ENCODE results near the gene KIAA0513.

Gene KIAA0513

DNA sequence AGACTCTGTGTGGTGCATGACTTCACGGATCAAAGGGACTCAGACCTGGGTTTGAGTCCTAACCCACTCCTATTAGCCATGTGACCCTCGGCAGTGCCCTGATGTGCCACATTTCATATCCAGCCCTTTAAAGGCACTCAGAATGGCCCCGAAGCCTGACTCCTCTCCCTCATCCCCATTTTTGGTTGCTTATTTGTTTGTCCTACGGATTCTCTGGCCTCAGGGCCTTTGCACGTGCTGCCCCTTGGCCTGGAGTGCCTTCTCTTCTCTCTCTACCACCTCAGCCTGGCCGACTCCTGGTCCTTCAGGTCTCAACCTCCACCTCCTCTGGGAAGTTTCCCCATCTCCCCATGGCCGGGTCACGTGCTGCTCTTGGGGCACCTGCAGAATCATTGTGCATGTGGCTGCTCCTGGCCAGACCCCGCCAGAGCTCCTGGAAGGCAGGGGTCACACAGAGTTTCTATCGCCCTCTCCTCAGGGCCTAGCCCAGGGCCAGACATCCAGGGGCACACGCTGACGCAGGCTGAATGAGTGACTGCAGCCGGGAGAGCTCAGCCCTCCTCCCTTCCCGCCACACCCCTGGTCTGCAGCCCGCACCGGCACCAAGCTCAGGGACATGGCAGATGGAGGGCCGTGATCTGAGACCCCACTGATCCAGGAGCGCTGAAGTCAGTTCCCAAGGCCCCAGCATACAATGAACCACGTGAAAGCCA is 106.6 kb downstream of the KIAA0513 start:
- H3K36me3 Mint-ChIP-seq (ENCODE audit: low read depth): no peaks in the 10 kb centered on the region
- H3K27me3 Mint-ChIP-seq (ENCODE audit: low read depth, poor library complexity): peaks cover 14% of the 10 kb centered on the region
- TF ChIP-seq, protein P1, sequence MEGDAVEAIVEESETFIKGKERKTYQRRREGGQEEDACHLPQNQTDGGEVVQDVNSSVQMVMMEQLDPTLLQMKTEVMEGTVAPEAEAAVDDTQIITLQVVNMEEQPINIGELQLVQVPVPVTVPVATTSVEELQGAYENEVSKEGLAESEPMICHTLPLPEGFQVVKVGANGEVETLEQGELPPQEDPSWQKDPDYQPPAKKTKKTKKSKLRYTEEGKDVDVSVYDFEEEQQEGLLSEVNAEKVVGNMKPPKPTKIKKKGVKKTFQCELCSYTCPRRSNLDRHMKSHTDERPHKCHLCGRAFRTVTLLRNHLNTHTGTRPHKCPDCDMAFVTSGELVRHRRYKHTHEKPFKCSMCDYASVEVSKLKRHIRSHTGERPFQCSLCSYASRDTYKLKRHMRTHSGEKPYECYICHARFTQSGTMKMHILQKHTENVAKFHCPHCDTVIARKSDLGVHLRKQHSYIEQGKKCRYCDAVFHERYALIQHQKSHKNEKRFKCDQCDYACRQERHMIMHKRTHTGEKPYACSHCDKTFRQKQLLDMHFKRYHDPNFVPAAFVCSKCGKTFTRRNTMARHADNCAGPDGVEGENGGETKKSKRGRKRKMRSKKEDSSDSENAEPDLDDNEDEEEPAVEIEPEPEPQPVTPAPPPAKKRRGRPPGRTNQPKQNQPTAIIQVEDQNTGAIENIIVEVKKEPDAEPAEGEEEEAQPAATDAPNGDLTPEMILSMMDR (IDR thresholded peaks at IDR 0.05): no peak
- H3K4me1 Mint-ChIP-seq: peaks cover 58% of the 10 kb centered on the region
- H3K27ac Mint-ChIP-seq: no peak overlapping the region
- DNase-seq: no peak
- H3K4me3 Mint-ChIP-seq: no peak overlapping the region
- no peaks in the 10 kb centered on the region for H3K9me3 Mint-ChIP-seq

DNA sequence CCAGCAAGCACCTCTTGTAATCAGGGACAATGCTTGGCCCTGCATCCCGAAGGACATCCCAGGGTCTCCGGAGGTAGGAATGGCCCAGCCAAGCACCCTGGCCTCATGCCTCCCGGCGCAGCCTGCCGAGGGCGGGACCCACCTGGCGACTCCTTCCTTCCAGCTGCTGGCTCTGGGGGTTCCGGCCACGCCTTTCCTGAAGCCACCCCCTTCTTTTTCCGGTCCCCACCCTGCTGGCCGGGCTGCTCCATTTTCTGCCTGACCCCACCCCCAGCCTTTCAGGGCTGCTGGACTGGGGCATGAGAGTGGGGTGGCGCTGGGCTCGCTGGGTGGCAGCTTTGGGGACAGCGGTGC is 107.2 kb downstream of the KIAA0513 start:
- Mint-ChIP-seq H3K36me3 (ENCODE audit: low read depth) (no peaks in the 10 kb centered on the region), H3K27ac (no peak overlapping the region), H3K4me3 (no peak overlapping the region), H3K9me3 (no peaks in the 10 kb centered on the region), H3K27me3 (ENCODE audit: low read depth, poor library complexity) (peaks cover 14% of the 10 kb centered on the region), H3K4me1 (peaks cover 58% of the 10 kb centered on the region)
- TF ChIP-seq, protein P1 (IDR thresholded peaks at IDR 0.05): no peak
- DNase-seq: no peak

DNA sequence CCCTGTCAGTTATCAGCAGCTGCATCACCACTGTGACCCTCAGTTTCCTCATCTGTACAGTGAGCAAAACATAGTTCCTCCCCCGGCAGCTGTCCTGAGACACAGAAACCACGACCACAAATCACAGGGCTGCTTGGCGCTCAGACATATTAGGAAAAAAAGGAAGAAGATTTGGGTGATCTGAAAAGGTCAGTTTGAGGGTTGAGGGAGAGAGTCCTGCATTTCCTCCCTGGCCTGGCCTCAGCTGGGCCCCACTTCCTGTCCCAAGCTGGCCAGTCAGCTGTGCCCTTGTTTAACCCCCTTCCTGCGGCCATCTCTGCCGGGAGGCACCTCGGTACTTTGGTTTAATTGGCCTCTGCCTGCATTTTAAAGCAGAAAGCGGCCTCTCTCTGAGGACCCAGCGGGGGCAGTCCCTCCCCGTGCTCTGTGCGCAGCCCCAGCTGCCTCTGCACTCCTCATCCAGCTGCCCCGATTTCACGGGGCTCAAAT is 108.7 kb downstream of the KIAA0513 start:
- DNase-seq: peak; percentile 49
- H3K9me3 Mint-ChIP-seq: no peaks in the 10 kb centered on the region

DNA sequence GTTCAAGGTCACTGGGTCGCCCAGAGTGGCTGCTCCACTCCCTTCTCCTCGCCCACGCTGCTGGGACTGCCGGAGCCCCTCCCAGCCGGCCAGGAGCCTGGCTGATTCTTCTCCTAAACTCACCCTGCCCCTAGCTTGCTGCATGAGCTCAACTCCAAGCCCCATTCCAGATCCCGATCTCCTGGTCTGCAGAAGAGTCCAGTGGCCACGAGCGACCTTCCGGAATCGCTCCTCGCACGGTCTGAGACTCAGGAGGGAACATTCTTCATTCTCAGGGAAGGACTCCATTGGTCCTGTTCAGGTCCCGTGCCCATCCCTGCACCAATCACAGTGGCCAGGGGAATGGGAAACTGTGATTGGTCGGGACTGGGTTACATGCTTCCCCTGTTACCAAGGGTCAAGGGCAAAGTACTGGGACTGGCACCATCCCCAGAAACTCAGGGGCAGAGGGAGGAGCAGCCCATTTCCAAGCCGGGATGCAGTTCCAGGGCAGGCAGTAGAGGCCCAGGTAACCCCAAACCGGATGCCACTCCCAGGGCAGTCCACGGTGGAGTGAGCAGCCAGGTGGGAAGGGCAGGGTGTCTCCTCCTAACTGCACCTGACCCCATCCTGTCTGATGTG is 109.2 kb downstream of the KIAA0513 start:
- no peaks in the 10 kb centered on the region for H3K9me3 Mint-ChIP-seq
- peaks cover 6% of the 10 kb centered on the region for H3K27me3 Mint-ChIP-seq (ENCODE audit: low read depth, poor library complexity)
- TF ChIP-seq, protein P1 (IDR thresholded peaks at IDR 0.05): no peak
- peaks cover 54% of the 10 kb centered on the region for H3K4me1 Mint-ChIP-seq
- DNase-seq: no peak
- peak overlapping the region; percentile 67 for H3K4me3 Mint-ChIP-seq
- H3K27ac Mint-ChIP-seq: peak overlapping the region; percentile 96
- no peaks in the 10 kb centered on the region for H3K36me3 Mint-ChIP-seq (ENCODE audit: low read depth)

More for the DNA sequence above, 108.7 kb downstream of the KIAA0513 start:
- peaks cover 48% of the 10 kb centered on the region for H3K4me1 Mint-ChIP-seq
- no peaks in the 10 kb centered on the region for H3K36me3 Mint-ChIP-seq (ENCODE audit: low read depth)
- peak overlapping the region; percentile 83 for H3K27ac Mint-ChIP-seq
- peaks cover 6% of the 10 kb centered on the region for H3K27me3 Mint-ChIP-seq (ENCODE audit: low read depth, poor library complexity)
- TF ChIP-seq, protein P1 (IDR thresholded peaks at IDR 0.05): no peak
- H3K4me3 Mint-ChIP-seq: peak overlapping the region; percentile 45

DNA sequence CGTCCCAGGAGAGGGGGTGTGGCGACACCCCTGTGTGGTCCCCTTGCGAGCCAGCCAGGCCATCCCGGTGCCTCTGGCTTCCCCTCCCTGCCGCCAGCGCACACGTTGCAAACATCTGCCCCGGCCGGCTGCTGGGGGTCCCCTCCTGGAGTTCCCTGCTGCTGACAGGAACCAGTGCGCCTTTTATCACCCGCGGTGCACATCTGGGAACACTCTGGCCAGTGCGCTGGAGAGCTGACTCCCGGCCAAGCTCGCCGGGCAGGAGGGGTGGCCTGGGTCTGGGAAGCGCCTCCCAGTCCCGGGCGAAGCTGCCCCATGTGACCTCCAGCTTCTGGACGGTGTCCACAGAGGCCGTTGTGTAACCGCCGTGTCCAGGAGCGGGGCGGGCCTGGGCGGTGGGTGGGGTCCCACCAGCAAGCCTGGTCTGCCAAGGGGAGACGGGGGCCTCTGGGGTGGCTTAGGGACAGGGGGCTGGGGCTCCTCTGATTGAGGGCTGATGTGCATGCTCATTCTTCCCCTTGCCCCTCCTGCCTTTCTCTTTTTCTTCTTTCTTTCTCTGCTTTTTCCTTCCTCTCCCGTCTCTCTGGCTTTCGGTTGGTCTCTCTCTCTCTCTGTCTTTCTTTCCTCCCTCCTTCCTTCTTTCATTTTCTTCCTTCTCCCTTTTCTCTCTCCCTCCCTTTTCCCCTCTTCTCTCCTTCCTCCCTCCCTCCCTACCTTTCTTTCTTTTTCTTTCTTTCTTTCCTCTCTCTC is 109.9 kb downstream of the KIAA0513 start:
- H3K27ac Mint-ChIP-seq: no peak overlapping the region
- no peaks in the 10 kb centered on the region for H3K36me3 Mint-ChIP-seq (ENCODE audit: low read depth)
- TF ChIP-seq, protein P1 (IDR thresholded peaks at IDR 0.05): no peak
- DNase-seq: peak; percentile 64
- H3K4me1 Mint-ChIP-seq: peaks cover 58% of the 10 kb centered on the region
- no peaks in the 10 kb centered on the region for H3K9me3 Mint-ChIP-seq
- H3K4me3 Mint-ChIP-seq: peak overlapping the region; percentile 57
- H3K27me3 Mint-ChIP-seq (ENCODE audit: low read depth, poor library complexity): peaks cover 3% of the 10 kb centered on the region

Measured in nephron progenitor cell (in vitro differentiated cells).